GM23338 (cell line): ENCODE data around the gene CCDC40. TPM values are rescaled to one million over a fixed set of nuclear protein-coding genes. Genes with fewer than 3 reads are reported as not detected.

ENCODE experiments used
- ATAC-seq: fragments of 200-7000 bp; cut with Tn5 transposase; 3 replicates; pipeline ENCODE4 v1.9.1; 2020
- DNase-seq: peaks from one replicate; pipeline ENCODE4 v3.0.0-alpha.2; 2015; ENCODE audit warnings: low spot score
- H2AFZ ChIP-seq: fragments of 200-600 bp; sonication (generic); 2 replicates; pipeline ENCODE4 v1.8.0; 2016; ENCODE audit warnings: antibody characterized with exemption, mild to moderate bottlenecking, moderate library complexity
- H3F3A ChIP-seq: fragments of 200-600 bp; sonication (generic); replicated peaks from 2 replicates; pipeline ENCODE4 v1.8.0; 2017; ENCODE audit warnings: antibody characterized with exemption, mixed run types, low read depth
- H3K27ac ChIP-seq: fragments of 200-600 bp; sonication (generic); 2 replicates; pipeline ENCODE4 v1.6.1; 2016; ENCODE audit warnings: low read depth
- H3K27me3 ChIP-seq: fragments of 200-600 bp; sonication (generic); 2 replicates; pipeline ENCODE4 v1.8.0; 2016; ENCODE audit warnings: mild to moderate bottlenecking, mixed run types, moderate library complexity; ENCODE audit not compliant: insufficient read depth
- H3K36me3 ChIP-seq: fragments of 200-600 bp; sonication (generic); 2 replicates; pipeline ENCODE4 v1.8.0; 2016; ENCODE audit warnings: mild to moderate bottlenecking; ENCODE audit not compliant: insufficient read depth
- H3K4me1 ChIP-seq: fragments of 200-600 bp; sonication (generic); 2 replicates; pipeline ENCODE4 v1.8.0; 2016; ENCODE audit warnings: mild to moderate bottlenecking, moderate library complexity; ENCODE audit not compliant: insufficient read depth
- H3K4me2 ChIP-seq: fragments of 200-600 bp; sonication (generic); 2 replicates; pipeline ENCODE4 v1.7.1; 2017; ENCODE audit warnings: mixed run types
- H3K4me3 ChIP-seq: fragments of 200-600 bp; sonication (generic); 2 replicates; pipeline ENCODE4 v1.6.1; 2016; ENCODE audit warnings: mixed run types
- H3K79me2 ChIP-seq: fragments of 200-600 bp; sonication (generic); replicated peaks from 2 replicates; pipeline ENCODE4 v1.8.0; 2017; ENCODE audit warnings: mild to moderate bottlenecking; ENCODE audit not compliant: insufficient read depth
- H3K9me2 ChIP-seq: fragments of 200-600 bp; sonication (generic); 2 replicates; pipeline ENCODE4 v1.8.0; 2017; ENCODE audit not compliant: insufficient read depth
- H4K20me1 ChIP-seq: fragments of 200-600 bp; sonication (generic); replicated peaks from 2 replicates; pipeline ENCODE4 v1.8.0; 2017; ENCODE audit warnings: mild to moderate bottlenecking; ENCODE audit not compliant: insufficient read depth
- H3K27ac Mint-ChIP-seq: 2 replicates; pipeline ENCODE4 v1.8.0; 2020; ENCODE audit warnings: inconsistent platforms, mild to moderate bottlenecking, moderate library complexity, mixed read lengths
- H3K27me3 Mint-ChIP-seq: 3 replicates; pipeline ENCODE4 v1.8.0; 2022; ENCODE audit warnings: low read depth, mild to moderate bottlenecking, moderate library complexity, mixed read lengths, inconsistent platforms; ENCODE audit not compliant: insufficient read depth, poor library complexity
- H3K36me3 Mint-ChIP-seq: 3 replicates; pipeline ENCODE4 v1.8.0; 2021; ENCODE audit warnings: low read depth, mild to moderate bottlenecking, inconsistent platforms, moderate library complexity, mixed read lengths
- H3K4me1 Mint-ChIP-seq: 3 replicates; pipeline ENCODE4 v1.8.0; 2020; ENCODE audit warnings: mild to moderate bottlenecking, inconsistent platforms, mixed read lengths
- H3K4me3 Mint-ChIP-seq: 3 replicates; pipeline ENCODE4 v1.8.0; 2021; ENCODE audit warnings: moderate library complexity, mild to moderate bottlenecking, inconsistent platforms, mixed read lengths
- H3K9me3 Mint-ChIP-seq: 3 replicates; pipeline ENCODE4 v1.8.0; 2020; ENCODE audit warnings: moderate library complexity, mild to moderate bottlenecking, inconsistent platforms, mixed read lengths
- CREB1 ChIP-seq: fragments of 250-450 bp; sonication (Bioruptor Pico); IDR thresholded peaks from 2 replicates; pipeline ENCODE4 v1.5.0; 2020; ENCODE audit warnings: low read depth, mild to moderate bottlenecking, moderate library complexity
- CTCF ChIP-seq, 2 experiments: fragments of 200-600 bp in 1 of 2; sonication (generic) in 1 of 2; conservative IDR thresholded peaks; 2 replicates each; pipeline versions ENCODE4 v1.5.1 to v1.6.1; 2016 to 2017; ENCODE audit warnings: antibody characterized with exemption in 2 of 2, low read depth in 2 of 2, mild to moderate bottlenecking in 2 of 2, moderate library complexity in 1 of 2
- JUNB ChIP-seq: IDR thresholded peaks from one replicate; pipeline ENCODE4 v1.6.1; 2016; ENCODE audit warnings: antibody characterized with exemption; ENCODE audit not compliant: unreplicated experiment
- POLR2AphosphoS5 ChIP-seq: IDR thresholded peaks from 2 replicates; pipeline ENCODE4 v1.6.1; 2016; ENCODE audit warnings: antibody characterized with exemption, low read depth
- ZNF114 ChIP-seq: fragments of 250-450 bp; sonication (Bioruptor Pico); IDR thresholded peaks from 2 replicates; pipeline ENCODE4 v1.5.0; 2020; ENCODE audit warnings: mild to moderate bottlenecking, moderate library complexity
- polyA plus RNA-seq: library from polyadenylated mRNA; unstranded; fragments of >200 nt; fragmentation: Nextera tagmentation; extraction: Ambion mirVana; gene quantifications from 2 replicates; pipeline ENCODE4 v1.2.1, GENCODE V29; 2016
- total RNA-seq: library from RNA; depleted of rRNA; stranded (reverse); fragments of >200 nt; shearing (Covaris generic); gene quantifications from 2 replicates; pipeline ENCODE4 v1.2.3, GENCODE V29; 2014
- TF ChIP-seq, protein P1 (sequence below): IDR thresholded peaks from 2 replicates; pipeline ENCODE4 v1.6.1; 2016; ENCODE audit warnings: antibody characterized with exemption
- TF ChIP-seq, protein P2 (sequence below): fragments of 250-450 bp; sonication (Bioruptor Pico); IDR thresholded peaks from 2 replicates; pipeline ENCODE4 v1.5.0; 2020; ENCODE audit warnings: mild to moderate bottlenecking, moderate library complexity

CCDC40 gene
- total and polyA plus RNA-seq, 2 experiments from 2014 or later = 7.6 to 8.1 TPM

DNA sequence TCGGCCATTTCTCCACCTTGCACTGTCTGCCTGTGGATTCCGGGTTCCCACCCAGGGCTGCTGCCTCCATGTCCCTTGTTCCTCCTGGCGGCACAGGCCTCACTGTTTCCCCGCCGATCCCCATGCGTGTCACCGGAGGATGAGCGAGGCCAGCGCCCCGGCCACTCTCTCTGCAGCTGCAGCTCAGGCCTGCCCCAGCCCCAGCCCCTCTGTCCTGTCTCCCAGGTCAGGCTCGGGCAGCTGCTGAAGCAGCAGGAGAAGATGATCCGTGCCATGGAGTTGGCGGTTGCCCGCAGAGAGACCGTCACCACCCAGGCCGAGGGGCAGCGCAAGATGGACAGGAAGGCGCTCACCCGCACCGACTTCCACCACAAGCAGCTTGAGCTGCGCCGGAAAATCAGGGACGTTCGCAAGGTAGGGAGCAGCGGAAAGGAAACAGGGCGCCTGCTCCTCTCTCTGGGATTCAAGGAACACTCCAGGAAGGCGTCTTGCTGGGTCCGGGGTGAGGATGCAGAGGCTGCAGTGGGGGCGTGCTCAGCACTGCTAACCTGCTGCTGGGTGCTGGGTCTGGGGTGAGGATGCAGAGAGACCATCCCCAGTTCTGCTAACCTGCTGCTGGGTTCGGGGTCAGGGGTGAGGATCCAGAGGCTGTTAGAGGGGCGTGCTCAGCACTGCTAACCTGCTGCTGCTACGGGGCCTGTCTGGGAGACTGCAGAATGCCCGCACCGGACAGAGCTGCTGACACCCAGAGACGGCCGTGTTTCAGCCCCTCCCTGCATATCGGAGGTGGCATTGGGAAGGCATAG, 58.8 kb downstream of the CCDC40 start (continued):
- TF ChIP-seq CTCF (conservative IDR thresholded peaks at IDR 0.05; ENCODE audit: low read depth in 2 of 2) = no peak
- TF ChIP-seq, protein P1, sequence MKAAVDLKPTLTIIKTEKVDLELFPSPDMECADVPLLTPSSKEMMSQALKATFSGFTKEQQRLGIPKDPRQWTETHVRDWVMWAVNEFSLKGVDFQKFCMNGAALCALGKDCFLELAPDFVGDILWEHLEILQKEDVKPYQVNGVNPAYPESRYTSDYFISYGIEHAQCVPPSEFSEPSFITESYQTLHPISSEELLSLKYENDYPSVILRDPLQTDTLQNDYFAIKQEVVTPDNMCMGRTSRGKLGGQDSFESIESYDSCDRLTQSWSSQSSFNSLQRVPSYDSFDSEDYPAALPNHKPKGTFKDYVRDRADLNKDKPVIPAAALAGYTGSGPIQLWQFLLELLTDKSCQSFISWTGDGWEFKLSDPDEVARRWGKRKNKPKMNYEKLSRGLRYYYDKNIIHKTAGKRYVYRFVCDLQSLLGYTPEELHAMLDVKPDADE = no peak

DNA sequence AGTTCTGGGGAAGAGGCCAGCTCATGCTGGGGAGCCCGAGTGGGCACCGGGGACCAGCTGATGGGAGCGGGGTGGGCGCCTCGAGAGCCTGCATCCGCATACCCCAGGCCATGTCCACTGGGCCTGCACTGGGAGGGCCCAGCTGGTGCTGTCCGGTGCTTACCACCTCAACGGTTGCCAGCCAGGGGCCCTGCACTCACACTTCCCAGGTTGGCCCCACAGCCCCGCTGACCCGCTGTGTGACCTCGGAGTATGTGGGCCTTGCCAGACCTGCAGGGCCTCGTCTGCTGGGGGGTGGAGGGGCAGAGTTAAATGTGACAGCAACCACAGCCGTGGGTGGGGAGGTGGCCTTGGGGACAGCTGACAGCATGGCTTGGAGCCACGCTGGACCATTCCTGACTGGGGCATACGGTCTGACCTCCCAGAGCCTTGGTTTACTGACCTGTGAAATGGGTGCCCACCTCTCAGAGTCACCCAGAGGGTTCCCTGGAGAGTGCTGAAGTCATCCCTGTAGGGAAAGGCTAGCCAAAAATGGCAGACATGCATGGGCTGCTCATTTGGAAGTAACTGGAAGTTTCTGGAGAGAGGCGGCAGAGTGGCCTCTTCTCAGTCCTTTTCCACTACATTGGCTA, 59.5 kb downstream of the CCDC40 start:
- no peak for DNase-seq
- Mint-ChIP-seq H3K36me3 (no peaks in the 10 kb centered on the region; the same call in 2 of the 3 replicates), H3K27ac (no peak overlapping the region)
- TF ChIP-seq, protein P2, sequence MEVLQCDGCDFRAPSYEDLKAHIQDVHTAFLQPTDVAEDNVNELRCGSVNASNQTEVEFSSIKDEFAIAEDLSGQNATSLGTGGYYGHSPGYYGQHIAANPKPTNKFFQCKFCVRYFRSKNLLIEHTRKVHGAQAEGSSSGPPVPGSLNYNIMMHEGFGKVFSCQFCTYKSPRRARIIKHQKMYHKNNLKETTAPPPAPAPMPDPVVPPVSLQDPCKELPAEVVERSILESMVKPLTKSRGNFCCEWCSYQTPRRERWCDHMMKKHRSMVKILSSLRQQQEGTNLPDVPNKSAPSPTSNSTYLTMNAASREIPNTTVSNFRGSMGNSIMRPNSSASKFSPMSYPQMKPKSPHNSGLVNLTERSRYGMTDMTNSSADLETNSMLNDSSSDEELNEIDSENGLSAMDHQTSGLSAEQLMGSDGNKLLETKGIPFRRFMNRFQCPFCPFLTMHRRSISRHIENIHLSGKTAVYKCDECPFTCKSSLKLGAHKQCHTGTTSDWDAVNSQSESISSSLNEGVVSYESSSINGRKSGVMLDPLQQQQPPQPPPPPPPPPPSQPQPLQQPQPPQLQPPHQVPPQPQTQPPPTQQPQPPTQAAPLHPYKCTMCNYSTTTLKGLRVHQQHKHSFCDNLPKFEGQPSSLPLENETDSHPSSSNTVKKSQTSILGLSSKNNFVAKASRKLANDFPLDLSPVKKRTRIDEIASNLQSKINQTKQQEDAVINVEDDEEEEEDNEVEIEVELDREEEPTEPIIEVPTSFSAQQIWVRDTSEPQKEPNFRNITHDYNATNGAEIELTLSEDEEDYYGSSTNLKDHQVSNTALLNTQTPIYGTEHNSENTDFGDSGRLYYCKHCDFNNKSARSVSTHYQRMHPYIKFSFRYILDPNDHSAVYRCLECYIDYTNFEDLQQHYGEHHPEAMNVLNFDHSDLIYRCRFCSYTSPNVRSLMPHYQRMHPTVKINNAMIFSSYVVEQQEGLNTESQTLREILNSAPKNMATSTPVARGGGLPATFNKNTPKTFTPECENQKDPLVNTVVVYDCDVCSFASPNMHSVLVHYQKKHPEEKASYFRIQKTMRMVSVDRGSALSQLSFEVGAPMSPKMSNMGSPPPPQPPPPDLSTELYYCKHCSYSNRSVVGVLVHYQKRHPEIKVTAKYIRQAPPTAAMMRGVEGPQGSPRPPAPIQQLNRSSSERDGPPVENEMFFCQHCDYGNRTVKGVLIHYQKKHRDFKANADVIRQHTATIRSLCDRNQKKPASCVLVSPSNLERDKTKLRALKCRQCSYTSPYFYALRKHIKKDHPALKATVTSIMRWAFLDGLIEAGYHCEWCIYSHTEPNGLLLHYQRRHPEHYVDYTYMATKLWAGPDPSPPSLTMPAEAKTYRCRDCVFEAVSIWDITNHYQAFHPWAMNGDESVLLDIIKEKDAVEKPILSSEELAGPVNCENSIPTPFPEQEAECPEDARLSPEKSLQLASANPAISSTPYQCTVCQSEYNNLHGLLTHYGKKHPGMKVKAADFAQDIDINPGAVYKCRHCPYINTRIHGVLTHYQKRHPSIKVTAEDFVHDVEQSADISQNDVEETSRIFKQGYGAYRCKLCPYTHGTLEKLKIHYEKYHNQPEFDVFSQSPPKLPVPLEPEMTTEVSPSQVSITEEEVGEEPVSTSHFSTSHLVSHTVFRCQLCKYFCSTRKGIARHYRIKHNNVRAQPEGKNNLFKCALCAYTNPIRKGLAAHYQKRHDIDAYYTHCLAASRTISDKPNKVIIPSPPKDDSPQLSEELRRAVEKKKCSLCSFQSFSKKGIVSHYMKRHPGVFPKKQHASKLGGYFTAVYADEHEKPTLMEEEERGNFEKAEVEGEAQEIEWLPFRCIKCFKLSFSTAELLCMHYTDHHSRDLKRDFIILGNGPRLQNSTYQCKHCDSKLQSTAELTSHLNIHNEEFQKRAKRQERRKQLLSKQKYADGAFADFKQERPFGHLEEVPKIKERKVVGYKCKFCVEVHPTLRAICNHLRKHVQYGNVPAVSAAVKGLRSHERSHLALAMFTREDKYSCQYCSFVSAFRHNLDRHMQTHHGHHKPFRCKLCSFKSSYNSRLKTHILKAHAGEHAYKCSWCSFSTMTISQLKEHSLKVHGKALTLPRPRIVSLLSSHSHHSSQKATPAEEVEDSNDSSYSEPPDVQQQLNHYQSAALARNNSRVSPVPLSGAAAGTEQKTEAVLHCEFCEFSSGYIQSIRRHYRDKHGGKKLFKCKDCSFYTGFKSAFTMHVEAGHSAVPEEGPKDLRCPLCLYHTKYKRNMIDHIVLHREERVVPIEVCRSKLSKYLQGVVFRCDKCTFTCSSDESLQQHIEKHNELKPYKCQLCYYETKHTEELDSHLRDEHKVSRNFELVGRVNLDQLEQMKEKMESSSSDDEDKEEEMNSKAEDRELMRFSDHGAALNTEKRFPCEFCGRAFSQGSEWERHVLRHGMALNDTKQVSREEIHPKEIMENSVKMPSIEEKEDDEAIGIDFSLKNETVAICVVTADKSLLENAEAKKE (CRISPR knock-in tag) = no peak
- TF ChIP-seq POLR2AphosphoS5 = no peak
- TF ChIP-seq, protein P1 = no peak
- no peak for TF ChIP-seq CREB1 (CRISPR knock-in tag)
- TF ChIP-seq ZNF114 = no peak
- no peak for TF ChIP-seq CTCF (conservative IDR thresholded peaks at IDR 0.05; ENCODE audit: low read depth in 2 of 2)
- TF ChIP-seq JUNB = no peak

More for the DNA sequence above, 59.5 kb downstream of the CCDC40 start:
- Histone ChIP-seq H3K4me3 (no peak overlapping the region), H3K36me3 (no peaks in the 10 kb centered on the region), H3K27me3 (peaks cover 8% of the 10 kb centered on the region; the same call in 1 of the 2 replicates), H3F3A (0 out of 2 replicates have a peak, but pooled peaks cover 4% of the 10 kb centered on the region), H3K9me2 (no peaks in the 10 kb centered on the region), H3K4me1 (peaks cover 3% of the 10 kb centered on the region; the same call in 1 of the 2 replicates), H3K27ac (no peak overlapping the region), H3K4me2 (no peak overlapping the region), H4K20me1 (no peaks in the 10 kb centered on the region), H3K79me2 (no peaks in the 10 kb centered on the region), H2AFZ (no peak overlapping the region)
- ATAC-seq = no peak
- no peaks in the 10 kb centered on the region for H3K9me3 Mint-ChIP-seq
- peaks cover 10% of the 10 kb centered on the region for H3K27me3 Mint-ChIP-seq
- H3K4me1 Mint-ChIP-seq = peaks cover 2% of the 10 kb centered on the region
- no peak overlapping the region for H3K4me3 Mint-ChIP-seq
